Common myeloid progenitor, CD34-positive (primary cell): ENCODE results near the gene ALOX5AP.

Experiments
- CTCF ChIA-PET: fragments of 350-600 bp; sonication (Branson Sonifier 250); formaldehyde crosslinking; loops from one replicate; lab custom pipeline; 2021; ENCODE audit warnings: antibody characterized with exemption; lab: Charles Lee
- POLR2A ChIA-PET: fragments of 350-600 bp; sonication (Branson Sonifier 250); formaldehyde crosslinking; loops from one replicate; lab custom pipeline; 2021; ENCODE audit warnings: antibody characterized with exemption; lab: Charles Lee
- DNase-seq, 3 donors: peaks; one replicate each; pipeline versions ENCODE4 v3.0.0 to v3.0.0-alpha.2; 2013
- H3K27ac ChIP-seq, 2 experiments: 1 replicate in 1 of 2; 2 replicates in 1 of 2; pipeline ENCODE4 v1.7.0; 2013; ENCODE audit warnings: inconsistent platforms in 2 of 2, low read length in 2 of 2, mild to moderate bottlenecking in 2 of 2, low read depth in 1 of 2, moderate library complexity in 1 of 2; ENCODE audit not compliant: severe bottlenecking in 2 of 2, insufficient read depth in 1 of 2, poor library complexity in 1 of 2
- H3K27me3 ChIP-seq, 5 experiments: replicated peaks in 2 of 5; 1 replicate in 3 of 5; 2 replicates in 2 of 5; pipeline versions ENCODE4 v1.6.1 to v1.7.0; 2013; ENCODE audit warnings: low read length in 4 of 5, mild to moderate bottlenecking in 2 of 5, moderate library complexity in 2 of 5, inconsistent platforms in 1 of 5; ENCODE audit not compliant: insufficient read depth in 5 of 5, control insufficient read depth in 4 of 5
- H3K36me3 ChIP-seq, 4 experiments: 1 replicate in 2 of 4; 2 replicates in 2 of 4; pipeline versions ENCODE4 v1.6.1 to v1.7.0; 2013; ENCODE audit warnings: low read length in 3 of 4, control low read depth in 1 of 4, mild to moderate bottlenecking in 1 of 4; ENCODE audit not compliant: control insufficient read depth in 4 of 4, insufficient read depth in 4 of 4
- H3K4me1 ChIP-seq, 4 experiments: 1 replicate in 3 of 4; 2 replicates in 1 of 4; pipeline versions ENCODE4 v1.6.1 to v1.7.1; 2013; ENCODE audit warnings: low read length in 3 of 4, mild to moderate bottlenecking in 3 of 4, control low read depth in 1 of 4, inconsistent platforms in 1 of 4, moderate library complexity in 1 of 4; ENCODE audit not compliant: control insufficient read depth in 4 of 4, insufficient read depth in 4 of 4; ENCODE audit errors: control extremely low read depth in 1 of 4
- H3K4me3 ChIP-seq, 7 experiments: 1 replicate in 4 of 7; 2 replicates in 3 of 7; pipeline versions ENCODE4 v1.5.1 to v1.7.0; 2013; ENCODE audit warnings: mild to moderate bottlenecking in 7 of 7, low read length in 6 of 7, moderate library complexity in 6 of 7, inconsistent platforms in 2 of 7, low read depth in 2 of 7, control low read depth in 1 of 7; ENCODE audit not compliant: insufficient read depth in 4 of 7, control insufficient read depth in 1 of 7; ENCODE audit errors: extremely low read depth in 1 of 7
- H3K9me3 ChIP-seq, 5 experiments: 1 replicate in 4 of 5; 2 replicates in 1 of 5; pipeline versions ENCODE4 v1.6.1 to v1.7.1; 2013; ENCODE audit warnings: low read length in 4 of 5, mild to moderate bottlenecking in 2 of 5, inconsistent platforms in 1 of 5, low read depth in 1 of 5, moderate library complexity in 1 of 5; ENCODE audit not compliant: control insufficient read depth in 4 of 5, insufficient read depth in 2 of 5; ENCODE audit errors: control extremely low read depth in 1 of 5
- WGBS: methylation state at CpG from one replicate; pipeline ENCODE4 v1.1.5; 2013; ENCODE audit not compliant: insufficient coverage; 5-methylcytosine and 5-hydroxymethylcytosine counted together

The ALOX5AP gene

GRCh38 chr13:30748717-30749116 lies 13.4 kb downstream of the ALOX5AP start:
- peaks cover 10 to 38% (median 30%) of the 10 kb centered on the region in 4 experiments for H3K4me1 ChIP-seq
- 100% methylated on average over 2 of the region's 2 CpGs for whole genome bisulfite sequencing
- H3K27me3 ChIP-seq = no peaks in the 10 kb centered on the region
- no peaks in the 10 kb centered on the region for H3K36me3 ChIP-seq
- ChIA-PET CTCF (interaction anchor here (0.8 kb wide), 1 partner anchor 45 kb away, joined by 3 read pairs; no protein-coding TSS in a partner anchor), POLR2A (no interaction called here)
- H3K27ac ChIP-seq = no peak overlapping the region
- H3K4me3 ChIP-seq = no peak overlapping the region
- DNase-seq = no peak
- peaks cover 0 to 3% (median 0%) of the 10 kb centered on the region in 5 experiments for H3K9me3 ChIP-seq

DNA sequence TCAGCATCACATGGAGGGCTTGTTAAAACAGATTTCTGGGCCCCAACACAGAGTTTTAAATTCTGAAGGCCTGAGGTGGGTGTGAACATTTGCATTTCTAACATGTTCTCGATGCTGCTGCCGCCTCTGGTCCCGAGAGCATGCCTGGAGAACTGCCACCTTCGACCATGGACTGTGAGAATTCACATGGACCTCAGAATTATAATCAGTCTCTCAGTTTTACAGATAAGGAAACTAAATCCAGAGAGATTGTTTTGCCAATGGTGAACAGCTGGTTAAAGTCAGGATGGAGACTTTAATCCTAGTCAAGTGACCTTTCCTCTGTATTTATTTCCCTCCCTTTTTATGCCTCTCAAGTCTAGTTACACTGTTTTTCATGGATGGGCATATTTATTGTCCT lies 14.7 kb downstream of the ALOX5AP start:
- peaks cover 0 to 3% (median 0%) of the 10 kb centered on the region in 5 experiments for H3K9me3 ChIP-seq
- ChIA-PET CTCF (interaction anchor here (1.4 kb wide), 1 partner anchor 34 kb away, joined by 4 read pairs; no protein-coding TSS in a partner anchor), POLR2A (no interaction called here)
- 100% methylated on average over 4 of the region's 4 CpGs for WGBS
- no peaks in the 10 kb centered on the region for H3K36me3 ChIP-seq
- no peak overlapping the region for H3K27ac ChIP-seq
- no peak for DNase-seq
- H3K27me3 ChIP-seq = no peaks in the 10 kb centered on the region
- H3K4me3 ChIP-seq = no peak overlapping the region
- peaks cover 9 to 25% (median 17%) of the 10 kb centered on the region in 4 experiments for H3K4me1 ChIP-seq

DNA sequence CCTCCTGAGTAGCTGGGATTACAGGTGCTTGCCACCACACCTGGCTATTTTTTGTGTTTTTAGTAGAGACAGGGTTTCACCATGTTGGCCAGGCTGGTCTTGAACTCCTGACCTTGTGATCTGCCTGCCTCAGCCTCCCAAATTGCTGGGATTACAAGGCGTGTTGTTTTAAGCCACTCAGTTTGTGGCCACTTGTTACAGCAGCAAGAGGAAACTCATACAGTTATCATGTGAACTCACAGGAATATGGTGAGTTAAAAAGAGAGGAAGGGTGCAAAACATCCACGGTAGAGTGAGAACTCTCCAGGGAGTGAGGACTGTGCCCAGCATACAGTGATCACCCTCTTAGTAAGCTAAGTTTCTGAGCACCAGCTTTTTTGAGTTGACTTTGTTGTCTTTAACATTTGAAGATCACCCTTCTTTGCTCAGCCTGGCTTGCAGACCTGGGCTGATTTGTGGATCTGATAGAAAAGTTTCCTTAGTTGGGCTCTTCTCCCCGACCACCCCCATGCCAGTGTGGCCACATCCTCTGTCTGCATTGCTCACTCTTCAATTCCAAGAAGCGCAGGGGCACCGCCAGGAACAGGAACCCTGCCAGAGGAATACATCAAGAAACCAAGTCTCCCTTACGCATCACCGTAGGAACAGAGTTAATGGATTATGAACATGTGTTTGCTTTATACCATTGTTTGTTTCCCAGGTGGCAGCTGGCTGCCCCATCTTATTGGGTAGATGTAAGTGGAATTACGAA lies 16.0 kb downstream of the ALOX5AP start:
- Histone ChIP-seq H3K4me1 (peaks cover 1 to 13% (median 7%) of the 10 kb centered on the region in 4 experiments), H3K36me3 (no peaks in the 10 kb centered on the region), H3K27ac (no peak overlapping the region), H3K27me3 (no peaks in the 10 kb centered on the region), H3K4me3 (no peak overlapping the region), H3K9me3 (peaks cover 0 to 3% (median 0%) of the 10 kb centered on the region in 5 experiments)
- ChIA-PET POLR2A (no interaction called here), CTCF (interaction anchor here (0.7 to 1.4 kb wide), 2 partner anchors 35 to 106 kb away, joined by 3 to 4 read pairs; no protein-coding TSS in a partner anchor)
- WGBS = 86% methylated on average over 7 of the region's 8 CpGs
- DNase-seq = no peak

DNA sequence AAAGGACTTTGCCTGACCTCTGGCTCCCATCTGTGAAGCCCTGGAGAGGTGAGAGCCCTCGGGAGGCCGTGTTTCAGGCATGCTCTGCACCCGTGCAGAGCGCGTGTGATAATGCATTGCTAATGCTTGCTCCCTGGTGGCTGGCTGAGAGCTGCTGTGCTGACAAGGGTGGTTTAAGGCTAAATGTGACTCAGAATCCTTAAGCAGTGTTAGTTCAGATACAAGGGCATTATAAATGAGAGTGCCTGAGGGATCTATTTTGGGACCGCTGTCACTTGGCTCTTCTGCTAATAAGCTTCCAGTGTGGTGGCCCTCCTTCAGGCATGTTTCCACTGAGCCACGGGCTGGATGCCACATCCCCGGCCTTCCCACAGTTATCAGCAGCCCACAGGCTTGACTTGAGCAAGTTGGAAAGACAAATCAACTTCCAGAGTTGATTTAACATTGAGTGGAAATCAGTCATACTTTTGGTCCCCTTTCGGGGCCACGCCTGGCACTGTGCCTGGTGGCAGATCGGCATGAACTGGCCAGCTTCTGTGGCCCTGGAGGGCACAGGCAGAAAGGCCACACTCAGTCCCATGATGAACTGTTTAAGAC lies 17.0 kb downstream of the ALOX5AP start:
- WGBS = 91% methylated on average over 10 of the region's 11 CpGs
- ChIA-PET POLR2A (interaction anchor here (0.6 kb wide), 1 partner anchor 288 kb away, joined by 5 read pairs; no protein-coding TSS in a partner anchor), CTCF (interaction anchor here (0.9 to 3.1 kb wide), 4 partner anchors 11 to 73 kb away, joined by 4 to 9 read pairs (median 7); no protein-coding TSS in a partner anchor)
- H3K9me3 ChIP-seq = peaks cover 0 to 3% (median 0%) of the 10 kb centered on the region in 5 experiments
- peaks cover 0 to 7% (median 3%) of the 10 kb centered on the region in 4 experiments for H3K4me1 ChIP-seq
- no peak overlapping the region for H3K4me3 ChIP-seq
- no peaks in the 10 kb centered on the region for H3K36me3 ChIP-seq
- H3K27me3 ChIP-seq = no peaks in the 10 kb centered on the region
- DNase-seq = no peak
- no peak overlapping the region for H3K27ac ChIP-seq

DNA sequence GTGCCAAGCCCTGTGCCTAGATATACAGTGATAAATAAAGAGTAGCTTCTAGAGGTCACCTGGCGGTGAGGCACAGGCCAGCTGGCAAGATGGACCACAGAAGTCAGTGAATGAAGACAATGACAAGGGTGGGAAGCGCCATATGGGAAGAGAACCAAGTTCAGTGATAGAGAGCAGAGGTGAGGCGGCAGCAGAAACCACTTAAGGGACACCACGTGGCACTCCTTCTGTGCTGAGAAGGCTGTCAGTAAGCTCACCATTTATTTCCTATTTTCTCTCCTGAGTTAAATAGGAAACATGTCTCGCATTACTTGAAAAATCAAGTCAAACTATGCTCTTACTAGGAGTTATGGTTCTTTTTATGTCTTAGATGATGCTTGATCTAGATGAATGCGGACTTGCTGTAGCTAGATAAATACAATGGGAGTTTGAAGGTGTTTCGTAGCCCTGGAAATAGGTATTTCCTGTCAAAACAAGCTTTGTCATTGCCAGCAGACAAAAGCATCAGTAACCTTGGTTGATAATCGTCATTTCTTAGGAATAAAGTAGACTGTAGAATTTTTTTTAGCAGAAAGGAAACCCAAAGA lies 17.8 kb downstream of the ALOX5AP start:
- Histone ChIP-seq H3K36me3 (no peaks in the 10 kb centered on the region), H3K27ac (no peak overlapping the region), H3K4me1 (peaks cover 0 to 7% (median 3%) of the 10 kb centered on the region in 4 experiments), H3K4me3 (no peak overlapping the region), H3K9me3 (peaks cover 0 to 3% (median 0%) of the 10 kb centered on the region in 5 experiments), H3K27me3 (no peaks in the 10 kb centered on the region)
- CTCF ChIA-PET = interaction anchor here (0.6 to 3.1 kb wide), 9 partner anchors 9 to 77 kb away, joined by 3 to 9 read pairs (median 4); no protein-coding TSS in a partner anchor
- peak in 2 of 3 donors; percentile 26 to 42 for DNase-seq
- WGBS = 56% methylated on average over 6 of the region's 8 CpGs
- POLR2A ChIA-PET = interaction anchor here (0.6 kb wide), 1 partner anchor 289 kb away, joined by 5 read pairs; no protein-coding TSS in a partner anchor

GRCh38 chr13:30755678-30756077 lies 20.3 kb downstream of the ALOX5AP start:
- DNase-seq = no peak

More at GRCh38 chr13:30755678-30756077, 20.3 kb downstream of the ALOX5AP start:
- Histone ChIP-seq H3K4me1 (peaks cover 0 to 7% (median 3%) of the 10 kb centered on the region in 4 experiments), H3K4me3 (no peak overlapping the region), H3K9me3 (peaks cover 0 to 1% (median 0%) of the 10 kb centered on the region in 5 experiments), H3K27ac (no peak overlapping the region), H3K27me3 (no peaks in the 10 kb centered on the region), H3K36me3 (no peaks in the 10 kb centered on the region)
- CTCF ChIA-PET = interaction anchor here (1.3 to 1.6 kb wide), 3 partner anchors 9 to 37 kb away, joined by 4 to 7 read pairs (median 4); no protein-coding TSS in a partner anchor
- POLR2A ChIA-PET = no interaction called here
- 95% methylated on average over 11 of the region's 12 CpGs for WGBS
